GM18907 (cell line): ENCODE measurements around the gene PCDH12.

Source experiments
- ATAC-seq: cut with Tn5 transposase; IDR thresholded peaks from one replicate; pipeline ENCODE4 v1.9.1; 2021; ENCODE audit warnings: mild to moderate bottlenecking, moderate library complexity; ENCODE audit not compliant: unreplicated experiment

The PCDH12 gene

DNA sequence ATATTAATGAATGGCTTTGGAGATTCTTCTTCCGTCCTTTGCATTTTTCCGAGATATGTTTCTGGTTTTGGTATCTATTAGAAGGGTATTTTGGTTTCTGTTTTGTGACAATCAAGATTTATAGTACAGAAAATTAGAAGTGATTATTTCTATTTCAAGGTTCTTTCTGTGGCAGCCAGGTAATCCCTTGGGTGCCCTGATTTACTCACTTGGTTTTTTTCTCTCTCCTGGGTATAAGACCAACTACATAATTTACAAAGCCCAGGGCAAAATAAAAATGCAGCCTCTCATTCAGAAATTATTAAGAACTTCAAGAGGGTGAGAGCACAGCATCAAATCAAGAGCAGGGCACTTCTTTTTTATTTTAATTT, 8.9 kb upstream of the PCDH12 start:
- ATAC-seq: no peak

DNA sequence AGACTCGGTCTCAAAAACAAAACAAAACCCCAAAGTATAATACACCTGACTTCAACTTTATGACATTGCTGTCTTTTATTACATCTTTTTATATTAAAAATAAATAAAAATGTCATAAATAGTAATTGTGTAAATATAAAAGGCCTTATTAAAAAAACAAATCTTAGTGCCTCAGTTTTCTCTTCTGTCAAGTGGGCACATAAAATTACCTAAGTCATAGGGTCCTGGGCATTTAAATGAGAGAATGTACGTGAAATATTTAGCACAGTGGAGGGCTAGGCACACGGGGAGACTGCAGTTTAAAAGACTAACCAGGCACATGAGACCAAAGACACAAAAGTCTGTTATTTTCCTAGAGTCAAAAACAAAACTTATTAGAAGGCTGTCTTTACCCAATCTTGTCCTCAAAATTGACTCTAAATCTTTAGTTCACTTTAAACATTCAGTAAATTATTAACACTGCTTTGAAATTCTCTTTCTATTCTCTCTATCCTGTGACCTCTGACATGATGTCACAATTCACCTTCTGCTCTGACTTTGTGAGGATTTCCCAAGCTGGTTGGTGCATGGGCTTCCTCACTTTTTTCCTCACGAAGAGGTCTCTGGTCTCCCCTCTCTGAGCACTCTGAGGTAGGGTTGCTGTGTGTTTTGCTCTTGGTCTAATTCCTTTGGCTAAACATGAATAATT, 8.4 kb upstream of the PCDH12 start:
- ATAC-seq: no peak

DNA sequence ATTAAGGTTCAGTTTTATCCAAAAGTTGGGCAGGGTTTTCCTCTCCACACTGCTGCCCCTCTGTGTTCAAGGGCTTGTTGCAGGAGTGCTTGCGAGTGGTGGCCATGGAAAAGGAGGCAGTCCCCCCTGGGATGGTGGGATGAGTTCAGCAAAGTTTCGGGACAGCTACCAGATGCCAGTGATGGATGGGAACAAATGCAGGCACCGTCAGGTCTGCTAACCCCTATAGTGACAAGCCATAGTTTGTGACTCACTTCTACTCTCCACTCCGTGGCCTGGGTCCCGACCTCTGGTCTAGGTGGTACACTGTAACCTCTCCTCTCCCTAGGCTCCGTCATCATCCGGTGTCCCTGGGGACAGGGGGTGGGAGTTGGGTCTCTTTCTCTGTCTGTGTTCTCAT, 7.1 kb upstream of the PCDH12 start:
- no peak for ATAC-seq

DNA sequence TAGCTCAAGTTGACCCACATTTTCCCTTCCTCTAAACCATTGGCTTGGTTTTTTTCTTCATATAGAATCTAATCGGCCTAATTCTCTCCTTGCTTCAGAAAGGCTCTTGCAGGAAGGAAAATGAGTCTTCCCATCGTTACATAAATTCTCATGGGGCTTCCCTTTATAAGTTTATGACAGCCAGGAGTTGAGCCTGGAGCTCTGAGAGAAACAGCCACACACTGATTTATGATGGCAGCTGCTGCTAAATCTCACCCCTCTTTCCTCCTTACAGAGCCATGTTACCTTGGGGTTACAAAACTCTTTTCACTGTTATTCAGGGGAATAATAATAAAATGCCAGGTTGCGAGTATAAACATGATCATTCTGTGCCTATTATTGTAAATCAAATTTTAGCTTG, 5.7 kb upstream of the PCDH12 start:
- no peak for ATAC-seq

DNA sequence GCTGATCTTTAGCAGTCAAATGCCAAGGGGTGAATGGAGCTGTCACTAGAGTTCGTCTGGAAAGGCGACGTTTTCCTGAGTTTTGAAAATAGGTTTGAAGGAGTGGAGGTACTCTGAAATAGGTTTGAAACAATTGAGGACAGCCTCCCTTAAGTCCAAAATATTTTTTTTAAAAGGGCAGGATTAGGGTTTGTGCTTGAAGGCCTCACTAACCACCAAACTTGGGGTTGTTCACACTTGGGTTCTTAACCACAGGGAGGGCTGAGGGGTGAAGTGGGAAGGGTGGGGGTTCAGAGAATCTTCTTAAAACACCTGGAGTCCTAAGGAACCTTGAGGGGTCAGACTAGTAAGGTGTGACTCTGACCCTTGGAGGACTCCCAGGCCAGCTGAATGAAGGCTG, 3.5 kb upstream of the PCDH12 start:
- ATAC-seq: no peak

DNA sequence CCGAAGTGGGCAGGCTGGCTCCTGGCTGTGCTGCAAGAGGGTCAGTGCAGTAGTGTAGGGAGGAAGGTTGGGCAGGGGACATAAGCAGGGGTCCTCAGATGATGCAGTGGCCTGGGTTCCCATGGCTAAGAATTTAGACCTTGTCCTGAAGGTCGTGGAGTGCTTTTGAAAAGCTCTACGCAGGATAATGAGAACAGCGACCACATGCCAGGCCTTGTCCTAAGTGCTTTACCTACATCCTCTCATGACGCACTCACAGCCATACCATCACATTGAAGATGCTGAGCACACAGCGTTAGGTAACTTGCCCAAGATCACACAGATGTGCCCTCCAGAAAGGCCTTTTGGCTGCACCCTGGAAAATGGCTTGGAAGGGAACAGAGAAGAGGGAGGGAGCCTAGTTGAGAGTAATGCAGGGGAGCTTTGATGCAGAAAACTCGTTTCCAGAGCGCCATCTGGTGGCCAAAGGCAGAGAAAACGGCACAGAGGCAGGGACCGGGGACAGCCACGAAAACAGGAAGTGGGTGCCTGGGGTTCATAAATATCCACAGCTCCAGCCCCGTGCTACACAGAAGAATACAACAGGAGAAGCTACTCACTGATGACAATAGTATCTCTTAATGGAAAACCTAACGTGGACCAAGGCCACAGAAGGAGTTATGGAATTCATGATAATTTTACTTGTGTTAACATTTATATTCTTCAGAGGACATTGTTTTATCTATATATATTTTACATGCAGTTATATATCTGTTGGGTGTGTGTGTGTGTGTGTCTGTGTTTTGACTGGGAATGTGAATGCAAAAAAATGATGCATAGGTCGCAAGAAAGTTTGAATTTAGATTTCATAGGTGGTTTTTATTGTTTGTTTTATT, 2.7 kb upstream of the PCDH12 start:
- peak; percentile 90 for ATAC-seq

DNA sequence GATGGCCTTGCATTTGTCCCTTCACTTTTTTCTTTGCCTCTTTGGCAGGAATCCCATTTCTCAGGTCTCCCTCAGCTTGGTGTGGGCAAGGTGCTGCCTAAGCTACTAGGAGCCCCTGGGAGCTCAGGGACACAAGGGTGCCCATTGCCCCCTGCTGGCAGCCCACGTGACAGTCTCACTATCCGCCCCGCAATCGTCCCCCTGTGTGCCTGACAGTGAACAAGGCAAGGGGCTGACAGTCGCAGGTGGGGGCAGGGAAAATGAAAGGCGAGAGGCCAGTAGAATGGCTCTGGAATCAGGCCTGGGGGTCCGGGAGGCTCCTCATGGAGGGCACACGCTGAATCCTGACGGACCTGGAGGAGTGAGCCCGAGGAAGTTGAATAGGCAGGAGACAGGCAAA, 2.0 kb upstream of the PCDH12 start:
- no peak for ATAC-seq

DNA sequence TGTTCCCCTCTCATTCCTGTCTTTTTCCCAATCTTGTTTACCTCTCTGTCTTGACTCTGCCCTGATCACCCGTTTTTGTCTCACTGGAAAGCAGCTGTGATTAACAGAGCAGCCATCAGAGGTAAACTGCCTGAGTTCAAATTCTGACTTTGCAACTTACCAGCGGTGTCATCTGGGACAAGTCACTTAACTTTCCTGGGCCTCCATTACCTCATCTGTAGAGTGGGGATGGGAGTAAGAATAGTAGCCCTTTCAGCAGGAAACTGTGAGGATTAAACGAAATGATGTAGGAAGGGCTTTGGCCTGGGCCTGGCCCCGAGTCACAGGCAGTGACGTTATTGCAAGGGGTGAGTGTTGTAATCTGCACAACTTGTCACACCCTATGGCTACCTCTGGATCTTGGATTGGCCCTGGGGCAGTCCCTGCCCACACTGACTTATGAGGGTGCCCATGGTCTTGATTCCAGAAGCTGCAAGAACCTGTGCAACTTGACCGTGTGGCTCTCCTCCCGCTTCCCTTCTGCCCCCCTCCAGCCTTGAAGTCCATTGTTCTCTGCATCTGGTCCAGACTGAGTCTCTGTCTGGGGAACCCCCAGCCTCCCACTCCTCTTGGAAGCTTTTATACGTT, 657 bp upstream of the PCDH12 start:
- no peak for ATAC-seq

DNA sequence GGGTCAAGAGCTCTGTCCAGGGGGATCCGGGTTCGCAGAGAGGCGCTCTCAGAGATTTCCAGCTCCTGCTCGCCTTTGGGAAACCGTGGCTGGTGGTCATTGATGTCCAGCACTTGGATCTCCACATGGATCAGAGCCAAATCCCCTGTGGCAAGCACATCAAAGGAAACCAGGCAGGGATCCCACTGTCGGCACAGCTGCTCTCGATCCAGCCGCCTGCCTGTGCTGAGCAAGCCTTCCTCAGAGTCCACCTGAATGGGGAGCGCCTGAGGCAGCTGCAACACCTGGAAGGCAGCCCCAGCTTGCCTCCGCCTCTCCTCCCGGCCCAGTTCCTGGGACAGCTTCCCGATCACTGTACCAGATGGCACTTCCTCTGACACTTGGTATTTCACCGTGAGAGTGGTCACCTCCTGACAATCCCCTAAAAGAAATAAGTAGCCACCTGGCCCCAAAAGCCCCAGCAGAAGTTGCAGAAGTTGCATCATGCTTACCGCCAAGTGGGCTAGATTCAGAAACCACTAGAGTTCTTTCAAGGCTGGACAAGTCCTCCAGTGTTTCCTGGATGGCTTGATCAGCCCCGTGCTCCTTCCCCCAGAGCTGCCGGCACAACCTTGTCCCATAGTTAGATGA, 520 bp downstream of the PCDH12 start:
- ATAC-seq: no peak

DNA sequence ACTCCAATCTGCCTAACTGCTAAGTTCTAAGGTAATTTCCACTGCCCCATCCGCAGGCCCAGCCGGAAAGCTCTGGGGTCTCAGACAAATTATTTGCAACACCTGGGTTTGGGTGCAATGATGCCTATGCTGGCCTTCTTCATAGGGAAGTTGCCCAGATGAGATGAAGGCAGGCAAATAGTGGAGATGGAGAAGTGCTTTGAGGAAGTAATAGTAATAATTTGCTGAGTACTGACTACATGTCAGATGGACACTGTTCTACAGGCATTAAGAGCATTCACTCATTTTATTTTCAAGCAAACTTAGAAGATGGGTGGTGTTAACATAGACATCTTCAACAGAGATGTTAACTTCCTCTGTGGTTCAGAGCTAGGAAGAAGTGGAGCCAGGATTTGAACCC, 3.8 kb downstream of the PCDH12 start:
- no peak for ATAC-seq

DNA sequence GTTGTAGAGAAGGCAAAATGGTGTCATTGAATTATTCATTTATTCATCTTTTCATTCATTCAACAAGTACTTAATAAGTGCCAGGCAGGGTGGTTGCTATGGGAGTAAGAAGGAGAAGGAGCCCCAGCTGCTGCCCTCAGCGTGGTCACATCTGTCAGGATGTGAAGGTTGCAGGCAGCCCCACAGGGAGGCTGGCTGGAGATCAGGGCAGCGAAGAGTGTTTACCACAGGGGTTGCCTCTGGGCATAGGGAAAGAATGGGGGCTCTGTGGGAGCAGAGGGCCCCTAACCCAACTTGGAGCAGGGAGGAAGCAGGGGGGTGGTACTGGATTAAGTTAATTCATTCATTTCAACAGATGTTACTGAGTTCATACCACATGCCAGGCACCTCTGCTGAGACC, 6.0 kb downstream of the PCDH12 start:
- ATAC-seq: no peak

DNA sequence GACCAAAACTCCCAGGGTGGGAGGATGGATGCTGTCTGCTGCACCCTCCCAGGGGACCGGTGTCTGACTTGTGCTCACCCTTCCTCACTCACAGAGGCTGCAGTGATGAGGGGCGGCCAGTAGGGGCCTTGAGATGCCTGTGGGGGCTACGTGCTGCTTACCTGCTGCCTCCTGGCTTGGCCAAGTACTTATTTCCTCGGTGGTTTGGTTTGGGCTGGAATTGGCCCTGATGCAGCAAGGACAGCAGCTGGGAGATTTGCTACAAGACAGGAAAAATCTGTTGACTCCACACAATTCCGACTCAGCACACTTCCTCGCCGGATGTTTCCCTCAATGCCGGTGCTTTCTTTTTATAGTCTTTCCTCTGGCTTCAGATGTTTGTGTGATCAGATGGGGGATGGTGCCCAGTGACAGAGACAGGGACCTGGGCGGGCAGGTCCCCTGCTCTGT, 6.6 kb downstream of the PCDH12 start:
- ATAC-seq: peak; percentile 83

DNA sequence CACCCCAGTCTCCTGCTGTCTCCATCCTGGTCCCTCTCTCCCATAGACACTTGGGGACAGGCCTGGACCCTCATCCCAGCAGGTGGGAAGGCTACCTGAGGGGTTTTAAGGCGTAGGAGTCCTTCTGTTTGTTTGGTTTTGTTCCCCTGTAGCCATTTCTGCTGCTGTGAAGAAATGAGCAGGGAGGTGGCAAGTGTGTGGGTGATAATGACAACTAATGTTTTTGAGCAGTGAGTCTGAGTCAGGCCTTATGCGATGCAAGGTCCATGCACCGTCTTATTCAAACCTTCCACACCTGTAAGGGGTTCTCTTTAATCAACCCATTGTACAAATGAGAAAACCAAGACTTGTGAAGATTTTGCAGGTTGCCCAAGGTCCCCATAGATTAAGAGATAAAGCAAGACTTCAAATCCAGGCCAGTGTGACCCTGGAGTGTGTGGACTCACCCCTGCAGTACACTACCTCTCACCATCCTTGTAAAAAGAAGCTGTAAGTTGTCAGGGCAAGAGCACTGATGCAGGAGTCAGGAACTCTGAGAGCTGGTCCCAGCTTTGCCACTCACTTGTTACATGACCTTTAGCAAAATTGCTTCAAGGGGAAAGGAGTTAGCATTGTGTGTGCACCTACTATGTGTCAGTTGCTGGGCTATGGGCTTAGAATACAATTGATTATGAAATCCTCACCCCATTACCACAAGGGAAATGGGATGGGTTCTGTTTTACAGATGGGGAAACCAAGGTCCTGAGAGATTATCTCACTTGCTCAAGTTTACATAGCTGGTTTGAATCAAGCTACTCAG, 7.6 kb downstream of the PCDH12 start:
- no peak for ATAC-seq

DNA sequence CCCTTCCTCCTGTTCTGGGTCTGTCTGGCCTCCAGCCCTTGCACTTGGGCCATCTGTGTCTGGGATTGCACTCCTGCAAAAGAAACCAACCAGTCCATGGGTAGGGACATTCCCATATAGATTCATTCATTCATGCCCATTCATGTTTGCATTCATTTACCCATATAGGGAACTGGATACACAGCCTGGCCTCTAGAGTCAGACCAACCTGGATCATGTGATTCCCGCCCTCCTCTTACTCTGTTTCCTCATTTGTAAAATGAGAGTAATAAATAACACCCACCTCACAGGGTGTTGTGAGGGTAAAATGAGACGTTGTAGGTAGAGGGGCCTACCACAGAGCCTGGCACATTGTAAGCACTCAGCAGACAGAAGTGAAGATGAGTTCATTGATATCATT, 8.5 kb downstream of the PCDH12 start:
- ATAC-seq: no peak

DNA sequence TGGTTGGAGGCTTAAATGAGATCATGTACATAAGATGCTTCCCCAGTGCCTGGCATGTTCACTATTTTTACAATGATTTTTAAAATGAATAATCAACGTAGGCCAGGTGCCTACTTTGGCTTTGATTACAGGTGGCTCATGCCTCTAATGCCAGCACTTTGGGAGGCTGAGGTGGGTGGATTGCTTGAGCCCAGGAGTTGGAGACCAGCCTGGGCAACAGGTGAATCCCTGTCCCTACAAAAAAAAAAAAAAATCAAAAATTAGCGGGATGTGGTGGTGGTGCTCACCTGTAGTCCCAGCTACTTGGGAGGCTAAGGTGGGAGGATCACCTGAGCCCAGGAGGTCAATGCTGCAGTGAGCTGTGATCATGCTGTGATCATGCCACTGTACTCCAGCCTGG, 9.2 kb downstream of the PCDH12 start:
- no peak for ATAC-seq

DNA sequence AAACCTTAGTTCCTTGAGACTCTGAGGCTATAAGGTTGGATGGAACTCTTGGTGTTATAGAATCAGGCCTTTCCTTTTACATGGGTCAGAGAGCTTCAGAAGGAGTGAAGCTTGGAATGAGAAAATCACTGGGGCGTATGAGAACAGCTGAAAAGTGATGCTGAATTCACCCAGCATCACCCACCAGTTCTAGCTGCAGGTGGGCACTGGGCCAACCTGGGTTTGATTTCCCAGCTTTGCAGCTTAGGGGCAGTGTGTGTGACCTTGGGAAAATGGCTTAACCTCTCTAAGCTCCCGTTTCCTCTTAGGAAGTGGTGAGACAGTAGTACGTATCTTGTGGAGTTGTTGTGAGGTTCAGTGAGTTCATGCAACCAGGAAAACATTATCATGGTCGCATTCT, 10.7 kb downstream of the PCDH12 start:
- no peak for ATAC-seq

DNA sequence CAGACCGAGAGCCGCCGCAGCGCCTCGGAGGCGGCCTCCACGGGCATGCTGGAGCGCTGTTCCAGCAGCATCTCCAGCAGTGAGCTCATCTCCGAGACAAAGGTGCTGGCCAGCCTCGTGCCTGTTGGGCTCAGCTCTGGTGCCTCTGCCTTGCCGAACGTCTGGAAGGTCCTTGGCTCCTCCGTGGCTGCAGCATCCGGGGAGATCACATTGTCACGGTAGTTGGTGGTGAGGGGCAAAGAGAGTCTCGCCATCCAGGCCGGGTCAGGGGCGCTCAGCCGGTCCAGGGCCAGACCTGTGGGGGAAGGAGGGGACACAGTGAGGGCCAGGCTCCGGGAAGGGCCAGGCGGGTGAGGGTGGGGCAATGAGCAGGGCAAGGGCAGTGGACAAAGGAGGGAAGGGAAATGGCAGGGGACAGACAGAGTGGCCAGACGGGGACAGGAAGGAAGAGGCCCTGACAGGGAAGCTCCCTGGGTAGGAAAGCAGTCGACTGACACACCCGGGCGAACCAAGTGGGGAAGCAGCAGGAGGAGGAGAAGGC, 12.4 kb downstream of the PCDH12 start:
- ATAC-seq: no peak

DNA sequence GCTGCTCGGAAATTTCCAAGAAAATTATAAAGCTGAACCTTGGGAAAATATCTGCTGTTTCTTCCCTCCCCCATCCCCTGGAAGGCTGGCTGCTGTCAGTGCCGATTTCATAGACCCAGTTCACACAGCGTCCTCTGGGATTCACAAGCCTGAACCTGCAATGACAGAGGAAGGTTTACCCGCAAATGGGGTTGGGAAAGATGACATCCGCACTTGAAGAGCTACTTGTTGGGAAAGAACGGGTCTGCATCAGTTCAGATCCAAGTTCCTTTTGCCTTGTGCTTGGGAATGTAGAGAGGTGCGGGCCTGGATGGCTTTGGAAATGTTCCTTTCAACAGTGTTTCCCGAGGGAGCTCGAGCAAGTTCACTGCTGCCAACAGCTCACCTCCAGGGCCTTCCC, 13.9 kb downstream of the PCDH12 start:
- no peak for ATAC-seq

DNA sequence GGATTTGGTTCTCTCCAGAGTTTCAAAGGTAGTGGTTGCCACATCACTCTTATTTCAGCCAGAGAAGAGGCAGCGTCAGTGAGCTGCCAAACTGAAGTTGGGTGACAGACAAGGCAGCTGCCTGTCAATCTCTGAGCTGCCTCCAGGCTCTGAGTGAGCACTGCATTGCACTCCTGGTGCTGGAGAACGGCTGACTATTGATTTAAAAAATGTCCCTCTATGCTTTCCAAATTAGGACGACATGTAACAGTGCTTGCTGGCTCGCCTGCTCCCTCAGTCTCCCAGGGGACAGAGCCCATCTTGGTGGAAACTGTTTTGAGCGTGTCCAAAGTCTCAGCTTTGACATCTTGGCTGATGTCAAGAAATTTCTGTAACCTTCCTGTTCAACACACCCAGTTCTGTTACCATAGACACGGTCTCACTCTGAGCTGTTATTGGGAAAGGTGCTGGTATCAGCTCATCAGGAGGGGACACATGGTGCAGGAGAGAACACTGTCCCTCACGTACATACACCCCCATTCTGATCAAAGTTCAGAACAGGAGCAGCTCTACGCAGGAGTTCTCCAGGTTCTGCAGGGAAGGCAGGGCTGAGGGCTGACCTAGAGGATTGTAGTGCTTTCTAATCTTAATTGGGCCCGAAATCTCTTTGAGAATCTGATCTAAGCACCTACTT, 15.7 kb downstream of the PCDH12 start:
- ATAC-seq: no peak

DNA sequence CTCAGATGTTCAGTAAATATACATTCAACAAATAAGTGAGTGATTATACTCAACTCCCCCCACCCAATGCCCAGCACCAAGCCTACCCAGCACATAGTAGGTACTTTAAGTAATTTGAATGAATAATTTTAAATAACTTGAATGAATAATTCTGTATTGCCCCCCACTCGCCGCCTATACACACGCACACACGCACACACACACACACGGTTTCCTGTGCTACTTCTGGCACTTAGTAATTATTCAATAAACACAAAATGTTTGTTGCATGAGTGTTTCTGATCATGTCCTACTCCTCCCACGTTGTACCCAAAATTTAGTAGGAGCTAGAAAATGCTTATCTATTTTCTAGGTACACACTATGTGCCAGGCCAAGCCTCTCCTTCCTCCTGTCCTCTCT, 16.2 kb downstream of the PCDH12 start:
- no peak for ATAC-seq
